ENCODE data around the gene RUNDC3A. TPM values are rescaled to one million over a fixed set of nuclear protein-coding genes. Genes with fewer than 3 reads are reported as not detected.
A peak's percentile ranks its signal among the peaks of the same experiment; 100 is the strongest.

Gene RUNDC3A
- total and polyA plus RNA-seq, 2 of the 13 experiments (the other 11 are each of a cell fraction or from before 2014, with no cell fraction given): 0.25 TPM; not detected in 1

DNA sequence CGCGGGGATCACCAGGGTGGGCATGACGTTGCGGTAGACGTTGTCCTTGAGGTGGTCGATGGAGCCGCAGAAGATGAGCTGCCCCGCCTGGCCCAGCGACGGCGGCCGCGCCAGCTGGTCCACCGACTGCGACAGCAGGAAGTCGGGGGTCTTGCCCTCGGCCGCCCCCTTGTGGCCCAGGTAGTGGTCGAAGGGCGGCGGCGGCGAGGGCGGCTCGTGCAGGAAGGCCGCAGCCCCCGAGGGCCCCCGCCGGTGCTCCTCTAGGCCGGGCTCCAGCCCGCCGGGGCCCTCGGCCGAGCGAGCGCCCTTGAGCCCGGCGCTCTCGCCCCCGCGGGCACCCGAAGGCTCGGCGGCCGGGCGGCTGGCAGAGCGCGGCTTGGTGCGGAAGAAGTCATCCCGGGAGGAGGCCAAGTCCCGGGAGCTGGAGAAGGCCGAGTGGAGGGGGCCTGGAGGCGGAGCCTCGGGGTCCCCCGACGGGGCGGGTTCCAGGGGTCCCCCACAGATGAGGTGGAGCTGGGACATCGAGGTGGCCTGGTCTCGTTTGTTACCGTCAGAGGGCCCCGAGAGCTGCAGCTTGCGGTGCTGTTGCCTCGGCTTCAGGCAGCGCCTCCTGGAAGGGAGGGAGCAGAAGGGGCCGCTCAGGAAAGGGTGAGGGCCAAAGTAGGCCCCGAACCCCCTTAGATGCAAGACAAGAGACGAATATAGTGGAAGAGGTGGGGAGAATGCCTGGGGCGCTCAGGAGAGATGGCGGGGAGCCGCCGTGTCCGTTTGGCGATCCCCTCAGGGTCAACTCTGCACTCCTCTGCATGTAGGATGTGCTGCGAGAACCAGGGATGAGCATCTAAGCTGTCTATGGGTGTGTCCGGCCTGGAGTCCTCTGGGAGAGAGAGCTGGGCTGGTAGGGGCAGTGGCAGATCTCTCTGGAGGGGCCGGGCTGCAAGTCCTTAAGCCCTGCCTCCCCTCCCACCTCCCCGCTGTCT is 46.5 kb downstream of the RUNDC3A start (continued):
- TF ChIP-seq, protein P1, sequence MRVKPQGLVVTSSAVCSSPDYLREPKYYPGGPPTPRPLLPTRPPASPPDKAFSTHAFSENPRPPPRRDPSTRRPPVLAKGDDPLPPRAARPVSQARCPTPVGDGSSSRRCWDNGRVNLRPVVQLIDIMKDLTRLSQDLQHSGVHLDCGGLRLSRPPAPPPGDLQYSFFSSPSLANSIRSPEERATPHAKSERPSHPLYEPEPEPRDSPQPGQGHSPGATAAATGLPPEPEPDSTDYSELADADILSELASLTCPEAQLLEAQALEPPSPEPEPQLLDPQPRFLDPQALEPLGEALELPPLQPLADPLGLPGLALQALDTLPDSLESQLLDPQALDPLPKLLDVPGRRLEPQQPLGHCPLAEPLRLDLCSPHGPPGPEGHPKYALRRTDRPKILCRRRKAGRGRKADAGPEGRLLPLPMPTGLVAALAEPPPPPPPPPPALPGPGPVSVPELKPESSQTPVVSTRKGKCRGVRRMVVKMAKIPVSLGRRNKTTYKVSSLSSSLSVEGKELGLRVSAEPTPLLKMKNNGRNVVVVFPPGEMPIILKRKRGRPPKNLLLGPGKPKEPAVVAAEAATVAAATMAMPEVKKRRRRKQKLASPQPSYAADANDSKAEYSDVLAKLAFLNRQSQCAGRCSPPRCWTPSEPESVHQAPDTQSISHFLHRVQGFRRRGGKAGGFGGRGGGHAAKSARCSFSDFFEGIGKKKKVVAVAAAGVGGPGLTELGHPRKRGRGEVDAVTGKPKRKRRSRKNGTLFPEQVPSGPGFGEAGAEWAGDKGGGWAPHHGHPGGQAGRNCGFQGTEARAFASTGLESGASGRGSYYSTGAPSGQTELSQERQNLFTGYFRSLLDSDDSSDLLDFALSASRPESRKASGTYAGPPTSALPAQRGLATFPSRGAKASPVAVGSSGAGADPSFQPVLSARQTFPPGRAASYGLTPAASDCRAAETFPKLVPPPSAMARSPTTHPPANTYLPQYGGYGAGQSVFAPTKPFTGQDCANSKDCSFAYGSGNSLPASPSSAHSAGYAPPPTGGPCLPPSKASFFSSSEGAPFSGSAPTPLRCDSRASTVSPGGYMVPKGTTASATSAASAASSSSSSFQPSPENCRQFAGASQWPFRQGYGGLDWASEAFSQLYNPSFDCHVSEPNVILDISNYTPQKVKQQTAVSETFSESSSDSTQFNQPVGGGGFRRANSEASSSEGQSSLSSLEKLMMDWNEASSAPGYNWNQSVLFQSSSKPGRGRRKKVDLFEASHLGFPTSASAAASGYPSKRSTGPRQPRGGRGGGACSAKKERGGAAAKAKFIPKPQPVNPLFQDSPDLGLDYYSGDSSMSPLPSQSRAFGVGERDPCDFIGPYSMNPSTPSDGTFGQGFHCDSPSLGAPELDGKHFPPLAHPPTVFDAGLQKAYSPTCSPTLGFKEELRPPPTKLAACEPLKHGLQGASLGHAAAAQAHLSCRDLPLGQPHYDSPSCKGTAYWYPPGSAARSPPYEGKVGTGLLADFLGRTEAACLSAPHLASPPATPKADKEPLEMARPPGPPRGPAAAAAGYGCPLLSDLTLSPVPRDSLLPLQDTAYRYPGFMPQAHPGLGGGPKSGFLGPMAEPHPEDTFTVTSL (CRISPR knock-in tag; IDR thresholded peaks at IDR 0.05; ENCODE audit: borderline replicate concordance): no peak
- no peak for TF ChIP-seq ZBTB14 (CRISPR knock-in tag; IDR thresholded peaks at IDR 0.05)
- TF ChIP-seq THAP11 (CRISPR knock-in tag; IDR thresholded peaks at IDR 0.05): peak; percentile 39; the same call in 1 of the 2 replicates
- no peak for TF ChIP-seq ZNF256 (CRISPR knock-in tag; conservative IDR thresholded peaks at IDR 0.05)
- TF ChIP-seq ARNT (IDR thresholded peaks at IDR 0.05): no peak
- peak; percentile 55; the same call in 1 of the 2 replicates for TF ChIP-seq CREB3 (CRISPR knock-in tag; IDR thresholded peaks at IDR 0.05)
- TF ChIP-seq MED8 (CRISPR knock-in tag; IDR thresholded peaks at IDR 0.05; ENCODE audit: insufficient replicate concordance): no peak
- TF ChIP-seq, protein P2, sequence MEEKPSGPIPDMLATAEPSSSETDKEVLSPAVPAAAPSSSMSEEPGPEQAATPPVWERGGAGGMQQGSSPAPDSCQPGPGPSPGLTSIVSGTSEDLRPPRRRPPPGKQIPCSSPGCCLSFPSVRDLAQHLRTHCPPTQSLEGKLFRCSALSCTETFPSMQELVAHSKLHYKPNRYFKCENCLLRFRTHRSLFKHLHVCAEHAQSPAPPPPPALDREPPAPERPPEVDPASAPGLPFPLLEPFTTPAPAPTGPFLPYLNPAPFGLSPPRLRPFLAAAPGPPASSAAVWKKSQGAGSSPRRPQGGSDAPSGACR (CRISPR knock-in tag; IDR thresholded peaks at IDR 0.05): no peak
- peak; percentile 70 for TF ChIP-seq MAX (IDR thresholded peaks at IDR 0.05)
- no peak for TF ChIP-seq STAT5B (CRISPR knock-in tag; IDR thresholded peaks at IDR 0.05)
- no peak for TF ChIP-seq PRDM10 (CRISPR knock-in tag; IDR thresholded peaks at IDR 0.05; ENCODE audit: low read depth)
- TF ChIP-seq CERS6 (CRISPR knock-in tag; IDR thresholded peaks at IDR 0.05): no peak
- TF ChIP-seq ZNF562 (CRISPR knock-in tag; IDR thresholded peaks at IDR 0.05; ENCODE audit: borderline replicate concordance): no peak
- peak; percentile 67; the same call in 1 of the 2 replicates for TF ChIP-seq MYC (CRISPR knock-in tag; IDR thresholded peaks at IDR 0.05; ENCODE audit: borderline replicate concordance)
